Activated naive CD4-positive, alpha-beta T cell treated with anti-CD3 and anti-CD28 coated beads, Interleukin-2, amount 50 U/mL, for 16 hours (primary cell): ENCODE data around the gene CTDSPL.
"Not testable (repeated sequence)": the region's sequence is repeated elsewhere in the genome, so short reads cannot be mapped to it uniquely, and the experiment has no call there.

ENCODE experiments used
- DNase-seq: peaks from one replicate; pipeline ENCODE4 v3.0.0-alpha.2; 2020

Gene CTDSPL

GRCh38 chr3:37861620-37862041 is at the start of gene CTDSPL:
CTDSPL (plus strand) TSS chr3:37861880; CDS start chr3:37862200, 320 bp downstream.
- no peak for DNase-seq

GRCh38 chr3:37812499-37812896 is 49.2 kb upstream of the CTDSPL start:
- no peak for DNase-seq

GRCh38 chr3:37813403-37813802 is 48.3 kb upstream of the CTDSPL start:
- DNase-seq: no peak

- DNase-seq: no peak
Observed at GRCh38 chr3:37814547-37814946, 47.1 kb upstream of the CTDSPL start.

GRCh38 chr3:37815156-37815555 is 46.5 kb upstream of the CTDSPL start:
- DNase-seq: not testable (repeated sequence)

GRCh38 chr3:37816271-37816670 is 45.4 kb upstream of the CTDSPL start:
- no peak for DNase-seq

- DNase-seq: no peak
Observed at GRCh38 chr3:37819591-37819990, 42.1 kb upstream of the CTDSPL start.

- DNase-seq: no peak
Observed at GRCh38 chr3:37820286-37820685, 41.4 kb upstream of the CTDSPL start.

GRCh38 chr3:37823189-37823588 is 38.5 kb upstream of the CTDSPL start:
- no peak for DNase-seq

- no peak for DNase-seq
Observed at GRCh38 chr3:37824090-37824953, 37.4 kb upstream of the CTDSPL start.

- no peak for DNase-seq
Observed at GRCh38 chr3:37824954-37825328, 36.7 kb upstream of the CTDSPL start.

GRCh38 chr3:37825744-37826400 is 35.8 kb upstream of the CTDSPL start:
- DNase-seq: no peak

GRCh38 chr3:37826502-37826901 is 35.2 kb upstream of the CTDSPL start:
- no peak for DNase-seq

GRCh38 chr3:37826933-37827332 is 34.7 kb upstream of the CTDSPL start:
- no peak for DNase-seq

- no peak for DNase-seq
Observed at GRCh38 chr3:37832480-37832879, 29.2 kb upstream of the CTDSPL start.

GRCh38 chr3:37833302-37834186 is 28.1 kb upstream of the CTDSPL start:
- DNase-seq: no peak

GRCh38 chr3:37836589-37836988 is 25.1 kb upstream of the CTDSPL start:
- no peak for DNase-seq

GRCh38 chr3:37847689-37848088 is 14.0 kb upstream of the CTDSPL start:
- no peak for DNase-seq

- DNase-seq: no peak
Observed at GRCh38 chr3:37849146-37849923, 12.3 kb upstream of the CTDSPL start.

- no peak for DNase-seq
Observed at GRCh38 chr3:37852097-37852496, 9.6 kb upstream of the CTDSPL start.

GRCh38 chr3:37852771-37853170 is 8.9 kb upstream of the CTDSPL start:
- DNase-seq: no peak

- no peak for DNase-seq
Observed at GRCh38 chr3:37853691-37854413, 7.8 kb upstream of the CTDSPL start.
